Activated naive CD4-positive, alpha-beta T cell treated with anti-CD3 and anti-CD28 coated beads, Interleukin-2, amount 50 U/mL, for 72 hours (primary cell): ENCODE measurements around the gene NOS1AP. TPM values are rescaled to one million over a fixed set of nuclear protein-coding genes. Genes with fewer than 3 reads are reported as not detected.
"Not testable (repeated sequence)": the region's sequence is repeated elsewhere in the genome, so short reads cannot be mapped to it uniquely, and the experiment has no call there.

ENCODE experiments used
- ATAC-seq, 2 donors: fragments of 150-1000 bp; cut with Tn5 transposase; 2 replicates each; pipeline ENCODE4 v1.10.0; 2021; ENCODE audit warnings: mild to moderate bottlenecking in 2 of 2, moderate library complexity in 2 of 2
- DNase-seq, 2 donors: peaks; one replicate each; pipeline ENCODE4 v3.0.0; 2021 to 2022; ENCODE audit warnings: low spot score in 2 of 2
- H3K27ac Mint-ChIP-seq, 2 donors: one replicate each; pipeline ENCODE4 v1.8.0; 2022; ENCODE audit warnings: mild to moderate bottlenecking in 2 of 2, mixed read lengths in 2 of 2
- H3K36me3 Mint-ChIP-seq, 2 donors: one replicate each; pipeline ENCODE4 v1.8.0; 2022; ENCODE audit warnings: mixed read lengths in 2 of 2
- H3K9me3 Mint-ChIP-seq, 2 donors: one replicate each; pipeline ENCODE4 v1.8.0; 2022; ENCODE audit warnings: mixed read lengths in 2 of 2
- total RNA-seq, 2 donors: library from RNA; stranded (reverse); gene quantifications; one replicate each; pipeline ENCODE4 v1.2.3, GENCODE V29; 2022

The NOS1AP gene
- total RNA-seq, 2 donors from 2014 or later = 0.18 to 0.27 TPM

GRCh38 chr1:162321809-162322422, 252.4 kb downstream of the NOS1AP start:
- no peaks in the 10 kb centered on the region for H3K36me3 Mint-ChIP-seq
- no peak overlapping the region for H3K27ac Mint-ChIP-seq
- ATAC-seq = no peak
- H3K9me3 Mint-ChIP-seq = no peaks in the 10 kb centered on the region
- DNase-seq = no peak

GRCh38 chr1:162323023-162323422, 253.5 kb downstream of the NOS1AP start:
- ATAC-seq (no peak), DNase-seq (no peak)
- Mint-ChIP-seq H3K27ac (no peak overlapping the region), H3K9me3 (no peaks in the 10 kb centered on the region), H3K36me3 (no peaks in the 10 kb centered on the region)

- Mint-ChIP-seq H3K27ac (no peak overlapping the region), H3K36me3 (no peaks in the 10 kb centered on the region), H3K9me3 (no peaks in the 10 kb centered on the region)
- DNase-seq (no peak), ATAC-seq (no peak)
Observed at GRCh38 chr1:162324396-162324795, 254.9 kb downstream of the NOS1AP start.

- Mint-ChIP-seq H3K9me3 (no peaks in the 10 kb centered on the region), H3K36me3 (no peaks in the 10 kb centered on the region), H3K27ac (no peak overlapping the region)
- ATAC-seq = no peak
- no peak for DNase-seq
Observed at GRCh38 chr1:162326559-162326958, 257.1 kb downstream of the NOS1AP start.

GRCh38 chr1:162327144-162327787, 257.8 kb downstream of the NOS1AP start:
- ATAC-seq = no peak
- DNase-seq = no peak
- H3K27ac Mint-ChIP-seq = no peak overlapping the region
- no peaks in the 10 kb centered on the region for H3K9me3 Mint-ChIP-seq
- H3K36me3 Mint-ChIP-seq = no peaks in the 10 kb centered on the region

- Mint-ChIP-seq H3K27ac (no peak overlapping the region), H3K9me3 (no peaks in the 10 kb centered on the region), H3K36me3 (no peaks in the 10 kb centered on the region)
- no peak for DNase-seq
- no peak for ATAC-seq
Observed at GRCh38 chr1:162327788-162328165, 258.3 kb downstream of the NOS1AP start.

- Mint-ChIP-seq H3K36me3 (no peaks in the 10 kb centered on the region), H3K9me3 (no peaks in the 10 kb centered on the region), H3K27ac (no peak overlapping the region)
- DNase-seq = no peak
- ATAC-seq = no peak
Observed at GRCh38 chr1:162328512-162328911, 259.0 kb downstream of the NOS1AP start.

GRCh38 chr1:162329826-162330225, 260.3 kb downstream of the NOS1AP start:
- Mint-ChIP-seq H3K9me3 (no peaks in the 10 kb centered on the region), H3K36me3 (no peaks in the 10 kb centered on the region), H3K27ac (no peak overlapping the region)
- ATAC-seq = no peak
- DNase-seq = no peak

- H3K27ac Mint-ChIP-seq = no peak overlapping the region
- H3K36me3 Mint-ChIP-seq = no peaks in the 10 kb centered on the region
- H3K9me3 Mint-ChIP-seq = no peaks in the 10 kb centered on the region
- ATAC-seq (no peak), DNase-seq (no peak)
Observed at GRCh38 chr1:162333991-162334390, 264.5 kb downstream of the NOS1AP start.

- H3K27ac Mint-ChIP-seq = no peak overlapping the region
- H3K36me3 Mint-ChIP-seq = no peaks in the 10 kb centered on the region
- no peaks in the 10 kb centered on the region for H3K9me3 Mint-ChIP-seq
- ATAC-seq (no peak), DNase-seq (no peak)
Observed at GRCh38 chr1:162335126-162335525, 265.6 kb downstream of the NOS1AP start.

GRCh38 chr1:162336621-162337285, 267.3 kb downstream of the NOS1AP start:
- DNase-seq = no peak
- no peak for ATAC-seq
- no peaks in the 10 kb centered on the region for H3K9me3 Mint-ChIP-seq
- H3K36me3 Mint-ChIP-seq = no peaks in the 10 kb centered on the region
- H3K27ac Mint-ChIP-seq = no peak overlapping the region

GRCh38 chr1:162342452-162342983, 273.0 kb downstream of the NOS1AP start:
- H3K9me3 Mint-ChIP-seq = no peaks in the 10 kb centered on the region
- ATAC-seq = no peak
- no peak for DNase-seq
- no peak overlapping the region for H3K27ac Mint-ChIP-seq
- H3K36me3 Mint-ChIP-seq = no peaks in the 10 kb centered on the region

GRCh38 chr1:162343470-162343869, 274.0 kb downstream of the NOS1AP start:
- Mint-ChIP-seq H3K27ac (no peak overlapping the region), H3K36me3 (no peaks in the 10 kb centered on the region), H3K9me3 (no peaks in the 10 kb centered on the region)
- ATAC-seq (no peak), DNase-seq (no peak)

- no peak for DNase-seq
- no peak for ATAC-seq
- no peaks in the 10 kb centered on the region for H3K36me3 Mint-ChIP-seq
- no peaks in the 10 kb centered on the region for H3K9me3 Mint-ChIP-seq
- no peak overlapping the region for H3K27ac Mint-ChIP-seq
Observed at GRCh38 chr1:162347281-162347680, 277.8 kb downstream of the NOS1AP start.

GRCh38 chr1:162349635-162350330, 280.3 kb downstream of the NOS1AP start:
- no peaks in the 10 kb centered on the region for H3K36me3 Mint-ChIP-seq
- no peak for ATAC-seq

GRCh38 chr1:162351246-162351842, 281.9 kb downstream of the NOS1AP start:
- H3K9me3 Mint-ChIP-seq = no peaks in the 10 kb centered on the region
- H3K36me3 Mint-ChIP-seq = no peaks in the 10 kb centered on the region
- no peak for ATAC-seq
- DNase-seq = no peak
- no peak overlapping the region for H3K27ac Mint-ChIP-seq

More at GRCh38 chr1:162349635-162350330, 280.3 kb downstream of the NOS1AP start:
- Mint-ChIP-seq H3K9me3 (no peaks in the 10 kb centered on the region), H3K27ac (no peak overlapping the region)
- DNase-seq = no peak

GRCh38 chr1:162351874-162352273, 282.4 kb downstream of the NOS1AP start:
- not testable (repeated sequence) for H3K9me3 Mint-ChIP-seq, H3K27ac Mint-ChIP-seq, H3K36me3 Mint-ChIP-seq, DNase-seq, ATAC-seq
